Activated CD8-positive, alpha-beta T cell treated with anti-CD3 and anti-CD28 coated beads, Interleukin-2, amount 10 ng/mL, durations not matched to agents 7 days and 5 days (primary cell): ENCODE measurements around the gene ARSK. TPM values are rescaled to one million over a fixed set of nuclear protein-coding genes. Genes with fewer than 3 reads are reported as not detected.

Experiments used
- ATAC-seq: fragments of 150-1000 bp; cut with Tn5 transposase; one replicate; pipeline ENCODE4 v1.10.0; 2021; ENCODE audit warnings: moderate library complexity
- CTCF ChIA-PET: fragments of 350-600 bp; sonication (Branson Sonifier 250); formaldehyde crosslinking; loops from one replicate; lab custom pipeline; 2021; ENCODE audit warnings: antibody characterized with exemption; lab: Charles Lee
- POLR2A ChIA-PET: fragments of 350-600 bp; sonication (Branson Sonifier 250); formaldehyde crosslinking; loops from one replicate; lab custom pipeline; 2021; ENCODE audit warnings: antibody characterized with exemption; lab: Charles Lee
- DNase-seq: peaks from one replicate; pipeline ENCODE4 v3.0.0-alpha.2; 2020
- H3K27ac Mint-ChIP-seq: one replicate; pipeline ENCODE4 v1.8.0; 2021; ENCODE audit warnings: mild to moderate bottlenecking, mixed read lengths
- H3K27me3 Mint-ChIP-seq: one replicate; pipeline ENCODE4 v1.8.0; 2021; ENCODE audit warnings: low read depth, mixed read lengths
- H3K36me3 Mint-ChIP-seq: one replicate; pipeline ENCODE4 v1.8.0; 2021; ENCODE audit warnings: low read depth, mixed read lengths
- H3K4me1 Mint-ChIP-seq: one replicate; pipeline ENCODE4 v1.8.0; 2021; ENCODE audit warnings: low read depth, mixed read lengths
- H3K4me3 Mint-ChIP-seq: one replicate; pipeline ENCODE4 v1.8.0; 2021; ENCODE audit warnings: mild to moderate bottlenecking, mixed read lengths
- H3K9me3 Mint-ChIP-seq: one replicate; pipeline ENCODE4 v1.8.0; 2022; ENCODE audit warnings: mixed read lengths; ENCODE audit not compliant: insufficient read depth
- total RNA-seq, 2 experiments: library from RNA; stranded (reverse); gene quantifications; one replicate each; pipeline ENCODE4 v1.2.3, GENCODE V29; 2021

Gene ARSK
- total RNA-seq, 2 experiments from 2014 or later, result 4.1 to 4.6 TPM

DNA sequence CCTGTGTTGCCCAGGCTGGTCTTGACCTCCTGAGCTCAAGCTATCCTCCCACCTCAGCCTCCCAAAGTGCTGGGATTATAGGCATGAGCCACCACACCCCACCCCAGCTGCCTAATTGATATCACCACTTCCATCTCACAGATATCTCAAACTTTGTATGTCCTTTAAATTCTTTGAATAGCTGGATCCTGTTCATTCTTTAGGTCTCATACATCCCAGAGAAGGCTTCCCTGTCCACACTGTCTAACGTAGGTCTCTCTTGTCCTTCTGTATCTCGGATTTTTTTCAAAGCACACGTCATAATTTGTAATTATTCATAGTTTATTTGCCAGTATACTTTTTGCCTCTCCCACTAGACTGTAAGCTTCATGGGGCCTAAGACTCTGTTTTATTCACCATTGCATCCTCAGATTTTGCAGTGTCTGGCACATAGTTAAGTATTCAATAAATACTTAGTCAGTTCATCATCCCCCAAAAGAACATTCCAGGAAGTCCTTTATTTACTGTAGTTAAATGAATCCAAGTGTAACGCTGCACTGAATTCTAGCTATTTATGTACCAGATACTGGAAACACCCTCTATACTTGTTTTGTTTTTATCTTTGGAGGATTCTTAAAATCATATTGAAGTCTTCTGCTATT lies 10.5 kb downstream of the ARSK start:
- no peaks in the 10 kb centered on the region for H3K4me1 Mint-ChIP-seq

DNA sequence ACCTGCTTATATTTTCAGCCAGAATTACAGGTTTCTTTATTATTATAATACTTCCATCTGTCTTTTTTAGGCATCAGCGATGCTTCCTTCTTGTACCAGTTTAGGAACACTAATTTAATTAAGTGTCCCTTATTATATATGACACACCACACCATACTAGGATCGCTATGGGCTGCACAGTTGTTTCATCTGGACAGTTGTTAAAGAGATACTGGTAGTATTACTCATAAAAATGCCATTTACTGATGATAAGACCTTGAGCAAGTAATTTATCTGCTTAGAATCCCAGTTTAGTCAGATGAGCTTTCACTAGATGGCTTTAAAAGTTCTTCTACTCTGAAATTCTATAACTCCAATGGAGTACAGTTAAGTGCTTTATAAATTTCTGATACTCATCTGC lies 17.1 kb downstream of the ARSK start:
- ATAC-seq (no peak), DNase-seq (no peak)
- H3K36me3 Mint-ChIP-seq, result peaks cover 10% of the 10 kb centered on the region
- CTCF ChIA-PET, result no interaction called here
- no peak overlapping the region for H3K4me3 Mint-ChIP-seq
- H3K4me1 Mint-ChIP-seq, result no peaks in the 10 kb centered on the region
- H3K9me3 Mint-ChIP-seq, result no peaks in the 10 kb centered on the region
- no peaks in the 10 kb centered on the region for H3K27me3 Mint-ChIP-seq
- POLR2A ChIA-PET, result no interaction called here
- no peak overlapping the region for H3K27ac Mint-ChIP-seq

More for the DNA sequence above, 10.5 kb downstream of the ARSK start:
- ChIA-PET POLR2A (interaction anchor here (1.0 kb wide), 1 partner anchor 11 kb away, joined by 3 read pairs; no protein-coding TSS in a partner anchor), CTCF (interaction anchor here (1.4 kb wide), 1 partner anchor 10 kb away, joined by 5 read pairs; no protein-coding TSS in a partner anchor)
- Mint-ChIP-seq H3K36me3 (peaks cover 4% of the 10 kb centered on the region), H3K4me3 (no peak overlapping the region), H3K27me3 (no peaks in the 10 kb centered on the region), H3K27ac (no peak overlapping the region), H3K9me3 (no peaks in the 10 kb centered on the region)
- ATAC-seq (no peak), DNase-seq (no peak)

DNA sequence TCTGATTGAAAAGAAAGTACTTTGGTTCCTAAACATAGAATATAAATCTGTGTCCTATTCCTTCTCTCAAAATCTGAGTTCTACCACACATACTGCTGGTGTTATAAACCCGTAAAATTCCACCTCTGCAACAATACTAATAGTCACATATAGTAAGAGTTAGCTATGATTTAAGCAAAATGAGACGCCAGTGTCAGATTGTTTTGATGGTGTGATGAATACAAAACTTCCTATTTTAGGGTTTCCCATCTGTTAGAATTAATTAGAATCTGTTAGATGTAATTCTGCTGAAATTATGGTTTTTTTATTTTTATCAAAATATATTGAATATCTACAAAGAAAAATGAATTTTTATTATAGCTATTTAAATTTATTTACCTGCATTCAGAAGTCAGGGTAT lies 26.7 kb downstream of the ARSK start:
- no peaks in the 10 kb centered on the region for H3K27me3 Mint-ChIP-seq
- peaks cover 4% of the 10 kb centered on the region for H3K36me3 Mint-ChIP-seq
- H3K4me3 Mint-ChIP-seq, result no peak overlapping the region
- ATAC-seq (no peak), DNase-seq (no peak)
- CTCF ChIA-PET, result interaction anchor here (0.8 kb wide), 1 partner anchor 10 kb away, joined by 3 read pairs; no protein-coding TSS in a partner anchor
- H3K9me3 Mint-ChIP-seq, result no peaks in the 10 kb centered on the region
- H3K4me1 Mint-ChIP-seq, result no peaks in the 10 kb centered on the region
- POLR2A ChIA-PET, result no interaction called here
- no peak overlapping the region for H3K27ac Mint-ChIP-seq

DNA sequence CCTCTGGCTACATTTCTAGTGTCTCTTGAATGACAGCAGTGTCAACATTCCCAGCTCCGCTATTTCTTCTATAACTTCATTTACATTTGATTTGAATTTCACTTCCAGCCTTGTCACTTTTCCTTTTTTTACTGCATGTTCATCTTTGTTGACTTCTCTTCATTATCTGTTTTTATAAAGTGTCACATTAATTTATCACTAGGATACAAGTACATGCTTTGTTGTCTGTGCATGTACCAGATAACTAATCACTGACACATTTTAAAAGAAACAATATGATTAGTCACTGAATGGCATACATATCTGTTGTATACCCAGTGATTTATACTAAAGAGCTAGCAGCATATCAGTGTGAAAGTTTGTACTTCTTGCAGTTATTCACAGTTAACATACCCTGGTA lies 29.1 kb downstream of the ARSK start:
- ATAC-seq (no peak), DNase-seq (no peak)
- no peak overlapping the region for H3K27ac Mint-ChIP-seq
- ChIA-PET POLR2A (no interaction called here), CTCF (no interaction called here)
- no peaks in the 10 kb centered on the region for H3K9me3 Mint-ChIP-seq
- H3K4me1 Mint-ChIP-seq, result no peaks in the 10 kb centered on the region
- H3K27me3 Mint-ChIP-seq, result no peaks in the 10 kb centered on the region
- H3K36me3 Mint-ChIP-seq, result peaks cover 4% of the 10 kb centered on the region
- H3K4me3 Mint-ChIP-seq, result no peak overlapping the region

DNA sequence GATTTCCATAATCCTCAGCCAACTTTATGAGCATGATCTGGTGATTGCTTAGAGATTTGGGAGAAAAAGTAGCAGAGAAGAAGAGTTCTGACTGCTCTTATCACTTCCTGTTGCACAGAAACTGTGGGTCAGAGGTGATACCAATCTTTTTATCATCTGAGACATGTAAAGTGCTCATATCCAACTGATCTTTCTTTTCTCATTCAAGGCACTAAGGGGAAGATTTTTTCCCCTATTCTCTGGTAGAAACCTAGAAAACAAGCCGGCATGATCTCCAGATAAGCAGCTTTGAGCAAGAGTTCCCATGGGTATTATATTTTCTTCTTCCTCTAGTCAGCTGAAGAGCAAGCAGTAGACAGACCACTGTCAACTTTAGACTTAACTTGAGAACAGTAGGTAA lies 36.0 kb downstream of the ARSK start:
- Mint-ChIP-seq H3K27ac (peak overlapping the region; percentile 4), H3K36me3 (peaks cover 3% of the 10 kb centered on the region), H3K4me3 (no peak overlapping the region), H3K27me3 (no peaks in the 10 kb centered on the region), H3K4me1 (peaks cover 20% of the 10 kb centered on the region), H3K9me3 (no peaks in the 10 kb centered on the region)
- ATAC-seq (peak; percentile 27), DNase-seq (no peak)
- CTCF ChIA-PET, result interaction anchor here (1.3 kb wide), 1 partner anchor 9 kb away, joined by 3 read pairs; no protein-coding TSS in a partner anchor
- POLR2A ChIA-PET, result no interaction called here

DNA sequence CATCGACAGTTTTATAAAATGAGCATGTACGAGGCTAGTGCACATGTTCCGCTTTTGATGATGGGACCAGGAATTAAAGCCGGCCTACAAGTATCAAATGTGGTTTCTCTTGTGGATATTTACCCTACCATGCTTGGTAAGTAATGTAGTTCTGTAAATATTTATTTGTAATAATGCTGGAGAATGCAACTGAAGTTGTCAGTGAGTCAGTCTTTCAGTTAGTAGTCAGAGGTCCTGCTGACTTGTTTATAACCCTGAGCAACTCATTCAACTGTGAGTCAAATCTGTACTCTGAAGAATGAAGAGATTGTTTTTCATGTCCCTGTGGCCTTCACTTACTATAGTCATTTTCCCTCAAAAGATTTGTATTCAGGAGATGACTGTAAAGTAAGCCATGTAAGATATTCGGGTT lies 36.6 kb downstream of the ARSK start:
- peaks cover 3% of the 10 kb centered on the region for H3K36me3 Mint-ChIP-seq
- peaks cover 20% of the 10 kb centered on the region for H3K4me1 Mint-ChIP-seq
- DNase-seq (no peak), ATAC-seq (no peak)
- H3K27ac Mint-ChIP-seq, result no peak overlapping the region
- no peaks in the 10 kb centered on the region for H3K9me3 Mint-ChIP-seq
- no peak overlapping the region for H3K4me3 Mint-ChIP-seq
- ChIA-PET CTCF (interaction anchor here (1.3 kb wide), 1 partner anchor 10 kb away, joined by 3 read pairs; no protein-coding TSS in a partner anchor), POLR2A (no interaction called here)
- H3K27me3 Mint-ChIP-seq, result no peaks in the 10 kb centered on the region

DNA sequence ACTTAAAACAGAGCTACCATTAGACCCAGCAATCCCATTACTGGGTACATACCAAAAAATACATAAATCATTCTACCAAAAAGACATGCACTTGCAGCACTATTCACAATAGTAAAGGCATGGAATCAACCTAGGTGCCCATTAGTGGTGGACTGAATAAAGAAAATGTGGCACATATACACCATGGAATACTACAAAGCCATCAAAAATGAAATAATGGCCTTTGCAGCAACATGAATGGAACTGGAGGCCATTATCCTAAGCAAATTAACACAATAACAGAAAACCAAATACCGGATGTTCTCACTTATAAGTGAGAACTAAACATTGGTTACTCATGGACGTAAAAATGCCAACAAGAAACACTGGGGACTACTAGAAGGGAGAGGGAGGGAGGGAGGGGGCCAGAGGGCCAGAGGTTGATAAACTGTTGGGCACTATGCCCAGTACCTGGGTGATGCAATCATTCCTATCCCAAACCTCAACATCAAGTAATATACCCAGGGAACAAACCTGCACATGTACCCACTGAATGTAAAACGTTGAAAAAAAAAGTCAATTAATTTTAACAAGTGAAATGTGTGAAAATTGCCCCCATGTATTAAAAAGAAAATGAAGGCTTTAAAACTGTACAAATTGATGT lies 40.5 kb downstream of the ARSK start:
- no peak overlapping the region for H3K27ac Mint-ChIP-seq
- CTCF ChIA-PET, result no interaction called here
- POLR2A ChIA-PET, result no interaction called here

DNA sequence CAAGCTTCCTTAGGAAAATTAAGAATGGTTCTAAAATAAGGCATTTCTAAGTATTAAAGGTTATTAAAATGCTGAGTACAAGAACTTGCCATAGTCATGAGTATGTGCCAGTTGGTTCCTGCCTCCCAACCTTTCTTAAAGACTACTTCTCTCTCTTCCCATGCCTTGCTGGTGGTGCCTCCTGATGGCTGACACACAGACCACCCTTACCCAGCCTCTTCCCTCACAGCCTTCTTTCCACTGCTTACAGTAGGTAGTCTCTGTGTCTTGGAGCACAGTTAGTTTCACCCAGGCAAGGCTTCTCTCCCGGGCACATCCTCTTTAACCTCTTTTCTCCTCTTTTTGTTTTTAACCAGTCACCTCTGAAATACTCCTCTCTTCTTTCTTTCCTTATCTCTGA lies 44.4 kb downstream of the ARSK start:
- Mint-ChIP-seq H3K4me1 (no peaks in the 10 kb centered on the region), H3K27me3 (no peaks in the 10 kb centered on the region), H3K9me3 (no peaks in the 10 kb centered on the region), H3K4me3 (no peak overlapping the region), H3K27ac (no peak overlapping the region), H3K36me3 (peaks cover 8% of the 10 kb centered on the region)
- ChIA-PET POLR2A (no interaction called here), CTCF (interaction anchor here (0.7 kb wide), 1 partner anchor 41 kb away, joined by 3 read pairs; no protein-coding TSS in a partner anchor)
- DNase-seq (no peak), ATAC-seq (no peak)

More for the DNA sequence above, 40.5 kb downstream of the ARSK start:
- no peak overlapping the region for H3K4me3 Mint-ChIP-seq
- peaks cover 3% of the 10 kb centered on the region for H3K36me3 Mint-ChIP-seq
- no peak for DNase-seq
- no peaks in the 10 kb centered on the region for H3K9me3 Mint-ChIP-seq
- ATAC-seq, result no peak
- peaks cover 15% of the 10 kb centered on the region for H3K4me1 Mint-ChIP-seq
- no peaks in the 10 kb centered on the region for H3K27me3 Mint-ChIP-seq

DNA sequence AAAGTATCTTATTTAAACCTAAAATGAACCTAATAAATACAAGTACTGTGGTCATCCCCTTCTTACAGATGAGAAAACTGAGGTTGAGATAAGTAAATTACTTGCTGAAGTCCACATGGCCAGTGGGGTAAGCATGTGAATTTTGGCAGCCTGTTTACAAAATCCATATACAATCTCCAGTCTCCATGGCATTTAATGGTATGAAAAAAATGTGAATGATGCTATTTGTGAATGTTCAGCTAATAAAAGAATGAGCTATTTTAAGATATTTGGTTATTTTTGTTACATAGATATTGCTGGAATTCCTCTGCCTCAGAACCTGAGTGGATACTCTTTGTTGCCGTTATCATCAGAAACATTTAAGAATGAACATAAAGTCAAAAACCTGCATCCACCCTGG lies 45.7 kb downstream of the ARSK start:
- Mint-ChIP-seq H3K36me3 (peaks cover 10% of the 10 kb centered on the region), H3K27ac (no peak overlapping the region), H3K4me3 (no peak overlapping the region), H3K9me3 (no peaks in the 10 kb centered on the region), H3K27me3 (no peaks in the 10 kb centered on the region), H3K4me1 (no peaks in the 10 kb centered on the region)
- DNase-seq (no peak), ATAC-seq (no peak)
- ChIA-PET CTCF (no interaction called here), POLR2A (no interaction called here)

DNA sequence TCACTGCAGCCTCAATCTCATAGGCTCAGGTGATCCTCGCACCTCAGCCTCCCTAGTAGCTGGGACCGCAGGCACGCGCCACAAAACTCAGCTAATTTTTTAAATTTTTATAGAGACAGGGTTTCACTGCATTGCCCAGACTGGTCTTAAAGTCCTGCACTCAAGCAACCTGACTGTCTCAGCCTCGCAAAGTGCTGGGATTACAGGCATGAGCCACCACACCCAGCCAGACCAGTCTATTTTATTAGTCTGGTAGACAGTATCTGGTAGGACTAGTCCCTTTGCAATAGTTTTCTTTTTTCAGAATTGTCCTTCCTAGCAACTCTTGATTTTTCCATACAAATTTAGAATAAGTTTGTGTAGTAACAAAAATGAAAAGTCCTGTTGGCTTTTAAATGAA lies 50.9 kb downstream of the ARSK start:
- Mint-ChIP-seq H3K27me3 (no peaks in the 10 kb centered on the region), H3K36me3 (peaks cover 12% of the 10 kb centered on the region), H3K9me3 (no peaks in the 10 kb centered on the region), H3K4me3 (no peak overlapping the region), H3K4me1 (no peaks in the 10 kb centered on the region), H3K27ac (no peak overlapping the region)
- POLR2A ChIA-PET, result no interaction called here
- CTCF ChIA-PET, result no interaction called here
- ATAC-seq, result no peak
- DNase-seq, result no peak

DNA sequence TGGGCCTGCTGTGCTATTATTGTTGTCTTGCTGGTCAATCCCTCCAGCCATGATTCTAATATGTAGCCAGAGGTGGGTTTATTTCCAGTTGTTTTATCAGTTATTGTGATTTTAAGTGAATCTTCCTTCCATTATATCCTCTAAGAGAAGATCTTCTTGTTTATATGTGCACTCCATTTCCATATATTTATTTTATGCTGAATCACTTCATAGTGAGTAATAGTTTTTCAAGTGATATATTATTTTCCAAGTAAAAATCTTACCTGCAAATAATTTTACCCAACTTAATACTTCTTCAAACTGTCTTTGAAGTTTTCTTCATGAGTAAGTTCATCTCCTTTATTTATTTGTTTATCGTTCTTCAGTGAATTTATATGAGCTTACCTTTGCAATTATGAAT lies 51.5 kb downstream of the ARSK start:
- DNase-seq (no peak), ATAC-seq (no peak)
- H3K4me1 Mint-ChIP-seq, result no peaks in the 10 kb centered on the region
- CTCF ChIA-PET, result no interaction called here
- H3K9me3 Mint-ChIP-seq, result no peaks in the 10 kb centered on the region
- no peak overlapping the region for H3K27ac Mint-ChIP-seq
- peaks cover 8% of the 10 kb centered on the region for H3K36me3 Mint-ChIP-seq
- H3K4me3 Mint-ChIP-seq, result no peak overlapping the region
- POLR2A ChIA-PET, result no interaction called here
- H3K27me3 Mint-ChIP-seq, result no peaks in the 10 kb centered on the region

DNA sequence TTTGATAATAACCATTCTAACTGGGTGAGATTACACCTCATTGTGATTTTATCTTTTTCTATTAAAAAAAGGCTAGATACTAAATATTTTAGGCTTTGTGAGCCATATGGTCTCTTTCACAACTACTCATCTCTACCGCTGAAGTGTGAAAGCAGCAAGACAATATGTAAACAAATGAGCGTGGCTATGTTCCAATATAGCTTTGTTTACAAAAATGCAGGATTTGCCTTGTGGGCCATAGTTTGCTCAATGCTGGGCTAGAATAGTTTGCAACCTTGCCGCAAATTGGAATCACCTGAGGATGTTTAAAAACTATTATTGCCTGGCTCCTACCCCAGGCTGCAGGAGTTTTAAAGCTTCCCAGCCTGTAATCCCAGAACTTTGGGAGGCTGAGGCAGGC lies 54.8 kb downstream of the ARSK start:
- ATAC-seq, result no peak
- Mint-ChIP-seq H3K36me3 (peaks cover 17% of the 10 kb centered on the region), H3K4me1 (no peaks in the 10 kb centered on the region), H3K27ac (no peak overlapping the region), H3K9me3 (peaks cover 18% of the 10 kb centered on the region), H3K27me3 (no peaks in the 10 kb centered on the region), H3K4me3 (no peak overlapping the region)
- ChIA-PET POLR2A (interaction anchor here (1.3 kb wide), 1 partner anchor 16 kb away, joined by 4 read pairs; no protein-coding TSS in a partner anchor), CTCF (no interaction called here)
- DNase-seq, result no peak
